GM10847 (cell line): ENCODE measurements around the gene CDK4.

ENCODE experiments used
- POLR2A ChIP-seq: IDR thresholded peaks from 2 replicates; pipeline ENCODE4 v1.6.1; 2011; ENCODE audit not compliant: insufficient read length; ENCODE audit errors: extremely low read depth

The CDK4 gene

GRCh38 chr12:57764662-57765002 lies 12.5 kb upstream of the CDK4 start:
- no peak for TF ChIP-seq POLR2A

GRCh38 chr12:57763881-57764661 lies 12.0 kb upstream of the CDK4 start:
- TF ChIP-seq POLR2A: no peak

GRCh38 chr12:57762463-57762862 lies 10.4 kb upstream of the CDK4 start:
- no peak for TF ChIP-seq POLR2A

- no peak for TF ChIP-seq POLR2A
Observed at GRCh38 chr12:57761391-57761998, 9.4 kb upstream of the CDK4 start.

- TF ChIP-seq POLR2A: no peak
Observed at GRCh38 chr12:57760347-57760982, 8.4 kb upstream of the CDK4 start.

GRCh38 chr12:57759360-57759980 lies 7.4 kb upstream of the CDK4 start:
- TF ChIP-seq POLR2A: no peak

GRCh38 chr12:57758552-57759359 lies 6.6 kb upstream of the CDK4 start:
- TF ChIP-seq POLR2A: no peak

- TF ChIP-seq POLR2A: no peak
Observed at GRCh38 chr12:57757771-57758170, 5.7 kb upstream of the CDK4 start.

GRCh38 chr12:57756406-57757341 lies 4.6 kb upstream of the CDK4 start:
- no peak for TF ChIP-seq POLR2A

- TF ChIP-seq POLR2A: no peak
Observed at GRCh38 chr12:57755454-57756372, 3.6 kb upstream of the CDK4 start.

- no peak for TF ChIP-seq POLR2A
Observed at GRCh38 chr12:57755194-57755453, 3.0 kb upstream of the CDK4 start.

- no peak for TF ChIP-seq POLR2A
Observed at GRCh38 chr12:57754411-57755193, 2.5 kb upstream of the CDK4 start, which contains the start of gene MARCHF9. Gene MARCHF9, plus strand, starts transcription at chr12:57755103. Its CDS starts 426 bp downstream, at chr12:57755529.
